ENCODE measurements around the gene SORCS2.

GRCh38 chr4:7624396-7624980 is 432.1 kb downstream of the SORCS2 start:
- TF ChIP-seq GATA2 (IDR thresholded peaks at IDR 0.05; ENCODE audit: low read depth, low read length) (no peak), GATA3 (IDR thresholded peaks at IDR 0.05; ENCODE audit: low read depth, low read length) (no peak)

Data from SH-SY5Y (cell line).